Liver (tissue), 9 donors: ENCODE results near the gene PRKCD. TPM values are rescaled to one million over a fixed set of nuclear protein-coding genes. Genes with fewer than 3 reads are reported as not detected.

Source experiments
- DNase-seq: peaks from one replicate; pipeline ENCODE4 v3.0.0-alpha.2; 2017; ENCODE audit warnings: low spot score
- H3K27ac ChIP-seq, 2 donors: one replicate each; pipeline ENCODE4 v1.7.0; 2013; ENCODE audit warnings: inconsistent platforms in 2 of 2, low read length in 2 of 2, control low read depth in 1 of 2, low read depth in 1 of 2, mild to moderate bottlenecking in 1 of 2
- H3K27me3 ChIP-seq, 4 donors: one replicate each; pipeline versions ENCODE4 v1.6.1 to v1.7.0; 2013; ENCODE audit warnings: low read length in 3 of 4, inconsistent platforms in 1 of 4, mild to moderate bottlenecking in 1 of 4, moderate library complexity in 1 of 4; ENCODE audit not compliant: control insufficient read depth in 4 of 4, insufficient read depth in 4 of 4
- H3K36me3 ChIP-seq, 4 donors: one replicate each; pipeline versions ENCODE4 v1.6.1 to v1.7.0; 2013; ENCODE audit warnings: low read length in 3 of 4, mild to moderate bottlenecking in 3 of 4, low read depth in 1 of 4, moderate library complexity in 1 of 4; ENCODE audit not compliant: control insufficient read depth in 4 of 4, insufficient read depth in 3 of 4
- H3K4me1 ChIP-seq, 4 donors: one replicate each; pipeline versions ENCODE4 v1.6.1 to v1.7.0; 2013; ENCODE audit warnings: low read length in 3 of 4, mild to moderate bottlenecking in 3 of 4, moderate library complexity in 1 of 4; ENCODE audit not compliant: control insufficient read depth in 4 of 4, insufficient read depth in 4 of 4
- H3K4me3 ChIP-seq, 3 donors: one replicate each; pipeline versions ENCODE4 v1.6.1 to v1.7.0; 2013; ENCODE audit warnings: low read length in 3 of 3, control low read depth in 1 of 3, low read depth in 1 of 3, mild to moderate bottlenecking in 1 of 3
- H3K9ac ChIP-seq, 2 donors: one replicate each; pipeline ENCODE4 v1.7.0; 2013; ENCODE audit warnings: low read length in 2 of 2, mild to moderate bottlenecking in 2 of 2, moderate library complexity in 2 of 2, control low read depth in 1 of 2, low read depth in 1 of 2
- H3K9me3 ChIP-seq, 4 donors: one replicate each; pipeline versions ENCODE4 v1.6.1 to v1.7.0; 2013; ENCODE audit warnings: low read length in 3 of 4; ENCODE audit not compliant: control insufficient read depth in 4 of 4
- CTCF ChIP-seq: fragments of 150-350 bp; IDR thresholded peaks from 2 replicates; pipeline ENCODE4 v1.5.1; 2017; ENCODE audit warnings: improper control_type of control experiment, low read depth, low read length; ENCODE audit not compliant: missing input control
- EGR1 ChIP-seq, 2 donors: IDR thresholded peaks; 2 replicates each; pipeline ENCODE4 v1.6.1; 2016 to 2018; ENCODE audit warnings: antibody characterized with exemption in 2 of 2, low read depth in 2 of 2
- GABPA ChIP-seq, 2 donors: IDR thresholded peaks in 1 of 2; conservative IDR thresholded peaks in 1 of 2; 2 replicates each; pipeline ENCODE4 v1.6.1; 2016; ENCODE audit warnings: antibody characterized with exemption in 2 of 2, mild to moderate bottlenecking in 1 of 2, moderate library complexity in 1 of 2
- HNF4A ChIP-seq, 2 donors: conservative IDR thresholded peaks; 2 replicates each; pipeline ENCODE4 v1.6.1; 2016; ENCODE audit warnings: antibody characterized with exemption in 2 of 2, mild to moderate bottlenecking in 2 of 2
- HNF4G ChIP-seq: IDR thresholded peaks from 2 replicates; pipeline ENCODE4 v1.6.1; 2016; ENCODE audit warnings: antibody characterized with exemption
- JUND ChIP-seq, 2 donors: IDR thresholded peaks; 2 replicates each; pipeline ENCODE4 v1.6.1; 2016; ENCODE audit warnings: antibody characterized with exemption in 2 of 2
- NR2F2 ChIP-seq: IDR thresholded peaks from 2 replicates; pipeline ENCODE4 v1.6.1; 2016; ENCODE audit warnings: antibody characterized with exemption
- RXRA ChIP-seq, 2 donors: IDR thresholded peaks; 2 replicates each; pipeline ENCODE4 v1.6.1; 2017 to 2018; ENCODE audit warnings: antibody characterized with exemption in 2 of 2, mild to moderate bottlenecking in 1 of 2
- SP1 ChIP-seq: IDR thresholded peaks from 2 replicates; pipeline ENCODE4 v1.6.1; 2018; ENCODE audit warnings: antibody characterized with exemption, mild to moderate bottlenecking
- ZBTB33 ChIP-seq: IDR thresholded peaks from 2 replicates; pipeline ENCODE4 v1.6.1; 2016; ENCODE audit warnings: antibody characterized with exemption
- WGBS: extraction: QIAGEN DNeasy Blood & Tissue Kit; methylation state at CpG from one replicate; pipeline ENCODE4 v1.1.7; 2013; 5-methylcytosine and 5-hydroxymethylcytosine counted together
- polyA plus RNA-seq, 2 donors: library from polyadenylated mRNA; stranded (reverse) in 1 of 2; unstranded in 1 of 2; fragments of 200-250 nt in 1 of 2; fragments of >200 nt in 1 of 2; fragmentation: Nextera tagmentation in 1 of 2; extraction: Ambion mirVana in 1 of 2; gene quantifications; one replicate each; pipeline versions ENCODE4 v1.2.1 to v1.2.3, GENCODE V29; 2013 to 2015
- total RNA-seq, 2 donors: library from RNA; depleted of rRNA; stranded (reverse); fragments of >200 nt; gene quantifications; one replicate each; pipeline ENCODE4 v1.2.3, GENCODE V29; 2014
- TF ChIP-seq, protein P1 (sequence below): IDR thresholded peaks from 2 replicates; pipeline ENCODE4 v1.6.1; 2016; ENCODE audit warnings: antibody characterized with exemption, mild to moderate bottlenecking
- TF ChIP-seq, protein P2 (sequence below): IDR thresholded peaks from 2 replicates; pipeline ENCODE4 v1.6.1; 2016; ENCODE audit warnings: antibody characterized with exemption
- TF ChIP-seq, protein P3 (sequence below): IDR thresholded peaks from 2 replicates; pipeline ENCODE4 v1.6.1; 2016; ENCODE audit warnings: antibody characterized with exemption
- donor health status: healthy.
- donor health status: healthy.
- donor health status: healthy.
- donor health status: healthy.
- donor health status: healthy.

The PRKCD gene
- total and polyA plus RNA-seq, 4 donors, result 3.1 to 7.3 (median 3.4) TPM

- no peak overlapping the region for H3K27ac ChIP-seq
- H3K4me3 ChIP-seq, result no peak overlapping the region
- no peaks in the 10 kb centered on the region for H3K4me1 ChIP-seq
- H3K9ac ChIP-seq, result no peak overlapping the region
- no peaks in the 10 kb centered on the region for H3K27me3 ChIP-seq
- no peaks in the 10 kb centered on the region for H3K9me3 ChIP-seq
- TF ChIP-seq EGR1 (IDR thresholded peaks at IDR 0.05; ENCODE audit: low read depth in 2 of 2) (no peak), HNF4G (no peak), CTCF (no peak), GABPA (IDR thresholded peaks at IDR 0.05 in 1 of 2, conservative IDR thresholded peaks at IDR 0.05 in 1 of 2) (no peak), JUND (IDR thresholded peaks at IDR 0.05) (no peak), HNF4A (conservative IDR thresholded peaks at IDR 0.05) (no peak), ZBTB33 (no peak), RXRA (IDR thresholded peaks at IDR 0.05) (no peak), SP1 (no peak), NR2F2 (no peak)
- TF ChIP-seq, protein P1, sequence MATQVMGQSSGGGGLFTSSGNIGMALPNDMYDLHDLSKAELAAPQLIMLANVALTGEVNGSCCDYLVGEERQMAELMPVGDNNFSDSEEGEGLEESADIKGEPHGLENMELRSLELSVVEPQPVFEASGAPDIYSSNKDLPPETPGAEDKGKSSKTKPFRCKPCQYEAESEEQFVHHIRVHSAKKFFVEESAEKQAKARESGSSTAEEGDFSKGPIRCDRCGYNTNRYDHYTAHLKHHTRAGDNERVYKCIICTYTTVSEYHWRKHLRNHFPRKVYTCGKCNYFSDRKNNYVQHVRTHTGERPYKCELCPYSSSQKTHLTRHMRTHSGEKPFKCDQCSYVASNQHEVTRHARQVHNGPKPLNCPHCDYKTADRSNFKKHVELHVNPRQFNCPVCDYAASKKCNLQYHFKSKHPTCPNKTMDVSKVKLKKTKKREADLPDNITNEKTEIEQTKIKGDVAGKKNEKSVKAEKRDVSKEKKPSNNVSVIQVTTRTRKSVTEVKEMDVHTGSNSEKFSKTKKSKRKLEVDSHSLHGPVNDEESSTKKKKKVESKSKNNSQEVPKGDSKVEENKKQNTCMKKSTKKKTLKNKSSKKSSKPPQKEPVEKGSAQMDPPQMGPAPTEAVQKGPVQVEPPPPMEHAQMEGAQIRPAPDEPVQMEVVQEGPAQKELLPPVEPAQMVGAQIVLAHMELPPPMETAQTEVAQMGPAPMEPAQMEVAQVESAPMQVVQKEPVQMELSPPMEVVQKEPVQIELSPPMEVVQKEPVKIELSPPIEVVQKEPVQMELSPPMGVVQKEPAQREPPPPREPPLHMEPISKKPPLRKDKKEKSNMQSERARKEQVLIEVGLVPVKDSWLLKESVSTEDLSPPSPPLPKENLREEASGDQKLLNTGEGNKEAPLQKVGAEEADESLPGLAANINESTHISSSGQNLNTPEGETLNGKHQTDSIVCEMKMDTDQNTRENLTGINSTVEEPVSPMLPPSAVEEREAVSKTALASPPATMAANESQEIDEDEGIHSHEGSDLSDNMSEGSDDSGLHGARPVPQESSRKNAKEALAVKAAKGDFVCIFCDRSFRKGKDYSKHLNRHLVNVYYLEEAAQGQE, result no peak
- TF ChIP-seq, protein P2, sequence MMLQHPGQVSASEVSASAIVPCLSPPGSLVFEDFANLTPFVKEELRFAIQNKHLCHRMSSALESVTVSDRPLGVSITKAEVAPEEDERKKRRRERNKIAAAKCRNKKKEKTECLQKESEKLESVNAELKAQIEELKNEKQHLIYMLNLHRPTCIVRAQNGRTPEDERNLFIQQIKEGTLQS, result no peak
- TF ChIP-seq, protein P3, sequence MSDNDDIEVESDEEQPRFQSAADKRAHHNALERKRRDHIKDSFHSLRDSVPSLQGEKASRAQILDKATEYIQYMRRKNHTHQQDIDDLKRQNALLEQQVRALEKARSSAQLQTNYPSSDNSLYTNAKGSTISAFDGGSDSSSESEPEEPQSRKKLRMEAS, result no peak
- no peak for DNase-seq
- H3K36me3 ChIP-seq, result peaks cover 0 to 34% (median 9%) of the 10 kb centered on the region in 4 donors
- WGBS, result 96% methylated on average over 9 of the region's 9 CpGs
Observed at GRCh38 chr3:53186726-53187125, 25.7 kb downstream of the PRKCD start.

- no peak overlapping the region for H3K27ac ChIP-seq
- DNase-seq, result no peak
- H3K9me3 ChIP-seq, result no peaks in the 10 kb centered on the region
- no peak overlapping the region for H3K9ac ChIP-seq
- H3K4me1 ChIP-seq, result peaks cover 0 to 2% (median 0%) of the 10 kb centered on the region in 4 donors
- TF ChIP-seq NR2F2, result no peak
- TF ChIP-seq RXRA (IDR thresholded peaks at IDR 0.05), result no peak
- TF ChIP-seq ZBTB33, result no peak
- TF ChIP-seq, protein P1, result no peak
- TF ChIP-seq CTCF, result no peak
- no peak for TF ChIP-seq HNF4A (conservative IDR thresholded peaks at IDR 0.05)
- H3K36me3 ChIP-seq, result peaks cover 0 to 29% (median 8%) of the 10 kb centered on the region in 4 donors
- H3K4me3 ChIP-seq, result no peak overlapping the region
- 94% methylated on average over 4 of the region's 4 CpGs for WGBS
- no peaks in the 10 kb centered on the region for H3K27me3 ChIP-seq
Observed at GRCh38 chr3:53187430-53187829, 26.4 kb downstream of the PRKCD start.
